GM19397 (cell line): ENCODE measurements around the gene NUTM2D.
"Not testable (repeated sequence)": the region's sequence is repeated elsewhere in the genome, so short reads cannot be mapped to it uniquely, and the experiment has no call there.

Source experiments
- ATAC-seq: cut with Tn5 transposase; IDR thresholded peaks from one replicate; pipeline ENCODE4 v1.9.1; 2021; ENCODE audit warnings: mild to moderate bottlenecking, moderate library complexity; ENCODE audit not compliant: unreplicated experiment

Gene NUTM2D

DNA sequence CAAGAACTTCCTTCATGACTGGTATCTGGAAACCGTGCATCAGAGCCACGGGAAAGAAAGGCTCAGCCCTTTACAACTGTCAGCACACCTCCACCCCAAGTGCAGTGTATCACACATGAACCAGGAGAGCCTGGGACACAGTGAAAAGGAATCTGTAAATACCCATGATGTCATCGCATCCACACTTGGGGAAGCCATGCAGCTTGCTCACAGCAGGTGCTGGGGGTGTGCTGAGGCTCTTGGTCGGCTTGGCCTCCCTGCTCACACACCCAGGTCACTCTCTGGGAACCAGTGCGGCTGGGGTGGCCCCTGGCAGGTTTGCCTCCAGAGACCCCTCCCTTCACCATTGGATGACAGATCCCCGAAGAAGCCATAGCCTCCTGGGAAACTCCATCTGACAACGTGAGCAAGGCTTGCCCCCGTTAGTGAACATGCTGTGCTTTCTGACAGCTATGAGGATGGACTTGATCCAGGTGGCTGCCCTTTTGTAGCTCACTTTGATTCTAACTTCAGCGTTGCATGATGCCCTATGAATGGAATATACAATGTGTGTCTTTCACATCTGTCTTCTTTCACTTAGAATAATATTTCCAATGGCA, 12.1 kb downstream of the NUTM2D start:
- not testable (repeated sequence) for ATAC-seq

DNA sequence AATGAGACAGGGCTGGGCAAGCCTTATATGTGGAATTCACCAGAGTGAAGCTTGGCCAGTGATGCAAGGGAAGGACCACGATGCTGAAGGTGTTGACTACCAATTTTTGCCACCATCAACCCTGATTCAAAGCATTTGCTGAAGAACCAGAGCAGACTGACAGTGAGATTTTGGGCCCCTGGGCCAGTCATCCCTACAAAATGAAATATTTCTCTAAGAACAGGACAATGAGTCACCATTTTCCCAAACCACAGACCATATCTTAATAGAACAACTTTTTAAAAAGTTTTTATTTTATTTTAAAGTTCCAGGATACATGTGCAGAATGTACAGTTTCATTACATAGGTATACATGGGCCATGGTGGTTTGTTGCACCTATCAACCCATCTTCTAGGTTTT, 16.5 kb downstream of the NUTM2D start:
- not testable (repeated sequence) for ATAC-seq

DNA sequence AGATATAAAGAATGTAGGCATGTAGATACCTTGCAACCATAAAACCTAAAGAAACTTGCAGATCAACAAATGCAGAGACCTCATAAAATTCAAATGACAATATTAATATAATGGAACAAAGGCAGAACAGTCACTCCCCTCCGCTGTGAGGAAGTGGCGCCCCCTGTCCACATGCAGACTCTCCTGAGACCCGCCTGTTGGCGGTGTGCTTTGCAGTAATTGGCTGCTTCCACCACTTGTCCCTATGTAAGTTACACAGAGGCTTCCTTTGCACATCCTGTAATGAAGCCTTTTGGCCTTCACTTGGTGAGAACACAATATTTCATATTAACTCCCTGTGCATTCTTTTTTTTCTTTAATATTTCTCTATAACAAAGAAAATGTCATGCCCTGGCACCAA, 21.6 kb downstream of the NUTM2D start:
- not testable (repeated sequence) for ATAC-seq

DNA sequence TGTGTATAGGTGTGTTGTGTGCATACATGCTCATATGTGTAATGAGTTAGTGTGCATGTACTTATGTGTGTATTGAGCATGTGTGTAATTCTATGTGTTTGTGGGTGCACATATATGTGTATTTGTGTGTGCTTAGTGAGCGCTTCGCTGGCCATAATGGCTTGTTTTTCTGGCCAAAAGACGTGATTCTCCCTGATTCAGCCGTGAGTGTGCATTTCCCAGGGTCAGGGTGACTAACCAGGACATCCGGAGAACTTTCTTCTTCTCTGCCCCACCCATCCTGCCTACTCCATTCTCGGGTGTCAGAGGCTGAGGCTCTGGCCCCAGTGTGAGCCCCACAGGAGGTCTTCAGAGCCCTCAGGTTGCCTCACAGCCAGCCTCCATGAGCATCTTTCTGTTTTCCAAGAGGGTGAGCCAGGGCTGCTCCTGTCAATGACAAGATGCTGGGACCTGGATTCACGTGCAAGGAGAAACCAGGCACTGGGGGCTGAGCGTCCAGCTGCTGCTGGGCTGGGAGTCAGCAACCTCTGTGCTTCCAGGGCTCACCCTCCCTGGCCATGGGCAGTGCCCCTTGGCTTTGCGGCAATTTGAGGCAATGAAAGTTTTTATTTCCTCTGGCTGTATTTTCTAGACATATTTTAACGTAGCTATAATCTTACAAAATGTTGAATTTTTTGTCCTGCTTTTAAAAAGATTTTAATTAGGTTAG, 25.8 kb downstream of the NUTM2D start:
- not testable (repeated sequence) for ATAC-seq

DNA sequence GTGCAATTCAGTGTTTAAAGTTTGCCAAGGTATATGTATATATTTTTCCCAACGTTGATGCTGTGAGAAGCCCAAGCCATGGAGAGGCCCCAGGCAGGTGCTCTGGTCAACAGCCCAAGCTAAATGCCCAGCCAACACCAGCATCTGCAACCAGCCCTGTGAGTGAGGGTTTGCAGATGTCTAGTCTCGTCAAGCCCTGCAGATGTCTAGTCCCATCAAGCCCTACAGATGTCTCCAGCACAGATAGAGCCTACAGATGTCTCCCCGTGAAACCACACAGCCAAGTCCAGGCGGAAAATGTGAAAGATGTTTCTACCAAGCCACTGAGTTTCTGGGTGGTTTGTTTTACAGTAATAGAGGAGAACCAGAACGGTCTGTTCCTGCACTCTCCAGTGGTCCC, 26.7 kb downstream of the NUTM2D start:
- not testable (repeated sequence) for ATAC-seq

DNA sequence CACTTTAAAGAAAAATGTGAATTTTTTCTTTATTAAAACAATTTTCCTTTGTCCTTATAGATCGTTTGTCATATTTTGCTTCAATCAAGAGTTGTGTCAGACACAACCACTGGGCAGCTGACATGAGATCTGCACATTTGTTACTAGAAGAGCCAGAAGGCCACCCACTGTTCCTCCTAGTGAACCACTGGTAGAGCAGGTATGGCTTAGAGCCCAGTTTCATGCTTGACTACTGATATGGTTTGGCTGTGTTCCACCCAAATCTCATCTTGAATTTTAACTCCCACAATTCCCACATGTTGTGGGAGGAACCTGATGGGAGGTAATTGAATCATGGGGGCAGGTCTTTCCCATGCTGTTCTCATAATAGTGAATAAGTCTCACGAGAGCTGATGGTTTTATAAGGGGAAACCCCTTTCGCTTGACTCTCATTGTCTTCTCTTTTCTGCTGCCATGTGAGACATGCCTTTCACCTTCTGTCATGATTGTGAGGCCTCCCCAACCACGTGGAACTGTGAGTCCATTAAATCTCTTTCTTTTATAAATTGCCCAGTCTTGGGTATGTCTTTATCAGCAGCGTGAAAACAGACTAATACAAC, 28.3 kb downstream of the NUTM2D start:
- ATAC-seq = not testable (repeated sequence)

DNA sequence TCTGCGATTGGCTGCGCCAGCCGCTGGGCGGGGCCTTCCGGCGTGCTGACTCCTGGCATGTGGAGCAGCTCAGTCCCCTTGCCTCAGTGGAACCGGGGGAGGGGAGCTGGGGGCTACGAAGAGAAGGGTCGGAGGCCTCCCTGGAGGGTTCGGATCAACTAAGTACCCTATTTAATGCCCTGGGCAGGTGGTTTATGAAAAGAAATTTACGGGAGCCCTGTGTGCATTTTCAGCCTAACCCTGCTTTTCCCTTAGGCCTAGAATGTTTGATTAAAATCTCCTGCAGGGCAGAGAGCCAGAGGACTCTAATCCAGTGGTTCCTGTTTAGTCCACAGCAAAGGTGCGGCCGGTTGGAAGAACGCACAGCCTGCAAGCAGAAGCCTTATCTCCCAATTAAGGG, 33.8 kb downstream of the NUTM2D start:
- not testable (repeated sequence) for ATAC-seq

DNA sequence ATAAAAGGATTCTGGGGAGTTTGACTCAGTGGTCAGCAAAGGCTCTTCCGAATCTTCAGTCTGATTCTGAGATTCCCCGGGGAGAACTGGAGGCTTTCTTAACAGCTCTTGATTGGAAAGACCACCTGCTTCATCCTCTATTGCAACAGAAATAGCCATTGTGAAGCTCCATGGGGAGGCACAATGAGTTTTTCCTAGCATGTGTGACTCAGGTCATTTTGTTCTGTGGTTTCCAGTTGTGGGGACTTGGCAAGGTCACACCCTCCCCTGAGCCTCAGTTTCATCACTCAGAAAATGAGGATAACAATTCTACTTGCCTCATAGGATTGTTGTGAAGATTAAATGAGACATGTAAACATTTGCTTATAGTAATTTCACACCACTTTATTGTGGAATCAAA, 38.7 kb downstream of the NUTM2D start:
- ATAC-seq = not testable (repeated sequence)

DNA sequence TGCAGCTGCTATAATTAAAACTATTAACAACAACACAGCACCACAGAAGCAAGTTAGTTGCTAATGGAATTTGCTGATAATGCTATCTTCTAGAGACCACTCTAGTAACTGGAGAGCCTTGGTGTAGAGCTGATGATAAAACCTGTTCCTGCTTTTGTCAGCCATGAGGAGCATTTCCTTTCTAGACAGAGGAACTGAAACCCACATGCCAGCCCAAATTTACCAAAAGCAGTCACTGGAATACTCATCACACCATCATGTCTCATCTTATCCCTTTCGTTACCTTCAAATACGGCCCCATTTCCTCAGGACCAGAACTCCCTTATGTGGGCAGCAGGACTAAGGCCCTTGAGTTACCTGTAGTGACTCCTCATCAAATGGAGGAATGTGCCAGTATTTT, 40.9 kb downstream of the NUTM2D start:
- ATAC-seq = not testable (repeated sequence)

DNA sequence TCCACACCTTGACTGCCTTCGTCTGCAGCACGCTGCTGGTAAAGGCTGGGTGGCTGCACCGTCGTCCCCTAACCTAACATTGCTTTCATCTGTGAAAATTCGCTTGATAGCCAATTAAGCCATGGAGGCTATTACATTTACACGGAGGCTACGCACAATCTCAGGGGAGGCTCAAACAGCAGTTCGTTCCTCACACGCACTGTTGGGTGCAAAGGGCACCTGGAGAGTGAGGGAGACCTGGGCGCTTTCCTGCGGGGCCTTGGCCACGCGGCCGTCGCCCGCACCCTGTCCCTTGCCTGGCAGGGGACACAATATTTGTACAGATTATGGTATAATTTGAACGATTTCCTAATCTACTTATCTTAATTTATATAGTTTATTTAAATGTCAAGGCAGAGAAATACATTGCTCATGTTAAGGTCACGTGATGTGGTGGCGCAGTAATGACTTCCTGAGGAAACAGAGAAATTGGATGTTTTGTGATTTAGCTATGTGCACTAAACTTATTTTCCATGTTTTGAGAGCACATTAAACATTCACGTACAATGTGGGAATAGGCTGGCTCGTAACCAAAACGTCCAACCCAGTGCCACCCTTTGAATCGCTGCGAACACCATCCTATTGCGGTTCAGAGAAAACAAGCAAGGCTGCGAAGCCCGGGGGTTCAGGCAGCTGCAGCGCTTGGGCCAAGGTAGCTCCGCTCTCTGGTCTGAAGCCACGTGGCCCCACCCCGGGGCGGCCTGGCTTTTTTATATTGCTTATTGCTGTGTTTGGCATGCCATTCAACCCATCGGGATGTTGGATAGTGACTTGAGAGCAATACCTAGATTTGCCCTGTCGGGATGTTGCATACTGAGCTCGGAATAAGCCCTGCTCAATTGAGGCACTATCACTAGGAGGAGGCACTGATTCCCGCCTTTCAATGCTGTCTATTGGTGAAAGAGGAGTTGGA, 50.2 kb downstream of the NUTM2D start:
- not testable (repeated sequence) for ATAC-seq

DNA sequence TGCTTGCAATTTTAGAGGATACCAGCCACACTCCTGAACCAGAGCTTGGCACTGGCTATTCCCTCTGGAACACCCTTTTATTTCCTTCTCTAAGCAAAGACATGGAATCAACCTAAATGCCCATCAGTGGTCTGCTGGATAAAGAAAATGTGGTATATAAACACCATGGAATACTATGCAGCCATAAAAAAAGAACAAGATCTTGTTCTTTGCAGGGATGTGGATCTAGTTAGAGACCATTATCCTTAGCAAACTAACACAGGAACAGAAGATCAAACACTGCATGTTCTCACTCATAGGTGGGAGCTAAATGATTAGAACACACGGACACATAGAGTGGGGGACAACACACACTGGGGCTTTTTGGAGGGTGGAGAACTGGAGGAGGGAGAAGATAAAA, 56.4 kb downstream of the NUTM2D start:
- ATAC-seq = not testable (repeated sequence)
